H1 (cell line): ENCODE results near the gene WASL. TPM values are rescaled to one million over a fixed set of nuclear protein-coding genes. Genes with fewer than 3 reads are reported as not detected.

Source experiments
- CTCF ChIA-PET: fragments of 300-600 bp; sonication (Branson Sonifier 250); formaldehyde crosslinking; loops from one replicate; lab custom pipeline; 2021; ENCODE audit not compliant: partially characterized antibody; lab: Charles Lee
- POLR2A ChIA-PET: fragments of 300-600 bp; sonication (Branson Sonifier 250); formaldehyde crosslinking; loops from one replicate; lab custom pipeline; 2021; ENCODE audit warnings: inconsistent platforms; ENCODE audit not compliant: partially characterized antibody; lab: Charles Lee
- DNase-seq, 2 experiments: peaks; one replicate each; pipeline versions ENCODE4 v3.0.0 to v3.0.0-alpha.2; 2010 to 2022; ENCODE audit warnings: low spot score in 2 of 2, low read depth in 1 of 2, mixed read lengths in 1 of 2
- FAIRE-seq: peaks from 2 replicates; lab custom pipeline; 2011; peaks lifted over from hg19 to GRCh38; lab: Jason Lieb, UNC
- H2AFZ ChIP-seq: 2 replicates; pipeline ENCODE4 v1.8.1; 2012; ENCODE audit warnings: low read length, inconsistent platforms
- H2AK5ac ChIP-seq: 2 replicates; pipeline ENCODE4 v1.6.1; 2013; ENCODE audit warnings: low read depth, low read length
- H2BK120ac ChIP-seq: replicated peaks from 2 replicates; pipeline ENCODE3; 2013; ENCODE audit warnings: low read depth, low read length, inconsistent platforms
- H2BK12ac ChIP-seq: 2 replicates; pipeline ENCODE4 v1.6.1; 2013; ENCODE audit warnings: low read depth, low read length
- H2BK15ac ChIP-seq: 2 replicates; pipeline ENCODE4 v1.6.1; 2013; ENCODE audit warnings: low read length
- H2BK20ac ChIP-seq: 2 replicates; pipeline ENCODE4 v1.6.1; 2013; ENCODE audit warnings: low read length
- H2BK5ac ChIP-seq: 2 replicates; pipeline ENCODE4 v1.6.1; 2013; ENCODE audit warnings: low read depth, low read length
- H3K14ac ChIP-seq: 2 replicates; pipeline ENCODE4 v1.6.1; 2013; ENCODE audit warnings: inconsistent platforms; ENCODE audit not compliant: insufficient read length
- H3K18ac ChIP-seq: 2 replicates; pipeline ENCODE4 v1.6.1; 2013; ENCODE audit warnings: low read length; ENCODE audit errors: extremely low read depth
- H3K23ac ChIP-seq: 2 replicates; pipeline ENCODE4 v1.6.1; 2013; ENCODE audit warnings: inconsistent platforms; ENCODE audit not compliant: insufficient read length
- H3K23me2 ChIP-seq: 2 replicates; pipeline ENCODE4 v1.6.1; 2013; ENCODE audit warnings: low read depth, low read length
- H3K27ac ChIP-seq: 2 replicates; pipeline ENCODE4 v1.6.1; 2011; ENCODE audit warnings: low read depth, low read length, inconsistent platforms
- H3K27me3 ChIP-seq, 4 experiments: replicated peaks in 1 of 4; 1 replicate in 1 of 4; 2 replicates in 3 of 4; pipeline versions ENCODE4 v1.6.1 to v1.8.1; 2011 to 2013; ENCODE audit warnings: low read length in 3 of 4, mild to moderate bottlenecking in 3 of 4, inconsistent platforms in 2 of 4, mixed read lengths in 2 of 4, moderate library complexity in 1 of 4; ENCODE audit not compliant: control insufficient read depth in 3 of 4, insufficient read depth in 3 of 4; ENCODE audit errors: extremely low read depth in 1 of 4
- H3K36me3 ChIP-seq, 4 experiments: 2 replicates each; pipeline versions ENCODE4 v1.6.1 to v1.8.1; 2011 to 2013; ENCODE audit warnings: mild to moderate bottlenecking in 4 of 4, low read length in 3 of 4, moderate library complexity in 2 of 4, control low read depth in 1 of 4, inconsistent platforms in 1 of 4; ENCODE audit not compliant: insufficient read depth in 4 of 4, control insufficient read depth in 2 of 4
- H3K4ac ChIP-seq: replicated peaks from 2 replicates; pipeline ENCODE3; 2013; ENCODE audit warnings: low read length, low read depth, mixed read lengths, inconsistent platforms; ENCODE audit not compliant: insufficient read length
- H3K4me1 ChIP-seq, 4 experiments: replicated peaks in 1 of 4; 1 replicate in 1 of 4; 2 replicates in 3 of 4; pipeline versions ENCODE4 v1.6.1 to v1.8.1; 2011 to 2013; ENCODE audit warnings: low read length in 3 of 4, inconsistent platforms in 2 of 4, mixed read lengths in 1 of 4; ENCODE audit not compliant: insufficient read depth in 4 of 4, control insufficient read depth in 3 of 4
- H3K4me2 ChIP-seq, 2 experiments: 2 replicates each; pipeline versions ENCODE4 v1.6.1 to v1.8.1; 2011 to 2013; ENCODE audit warnings: low read depth in 2 of 2, low read length in 2 of 2, control low read depth in 1 of 2, inconsistent platforms in 1 of 2, mild to moderate bottlenecking in 1 of 2; ENCODE audit not compliant: insufficient read depth in 1 of 2
- H3K4me3 ChIP-seq, 4 experiments: fragments of 200-600, 300-600 bp in 1 of 4; sonication (generic), shearing (Covaris generic), sonication (Bioruptor Twin) in 1 of 4; 2 replicates each; pipeline versions ENCODE4 v1.5.1 to v1.8.1; 2011 to 2016; ENCODE audit warnings: low read length in 4 of 4, low read depth in 3 of 4, control low read depth in 2 of 4, inconsistent platforms in 2 of 4, mild to moderate bottlenecking in 2 of 4, mixed read lengths in 1 of 4, moderate library complexity in 1 of 4; ENCODE audit not compliant: insufficient read depth in 2 of 4; ENCODE audit errors: extremely low read depth in 1 of 4
- H3K56ac ChIP-seq: replicated peaks from 2 replicates; pipeline ENCODE3; 2013; ENCODE audit warnings: low read depth, mild to moderate bottlenecking, mixed read lengths, low read length, inconsistent platforms; ENCODE audit not compliant: insufficient read length
- H3K79me1 ChIP-seq: 2 replicates; pipeline ENCODE4 v1.6.1; 2013; ENCODE audit warnings: low read depth, low read length, control low read depth
- H3K79me2 ChIP-seq, 2 experiments: 2 replicates each; pipeline versions ENCODE4 v1.6.1 to v1.8.1; 2012 to 2013; ENCODE audit warnings: low read length in 2 of 2, mild to moderate bottlenecking in 2 of 2, inconsistent platforms in 1 of 2; ENCODE audit not compliant: insufficient read depth in 2 of 2, control insufficient read depth in 1 of 2
- H3K9ac ChIP-seq, 4 experiments: replicated peaks in 1 of 4; 1 replicate in 1 of 4; 2 replicates in 3 of 4; pipeline versions ENCODE4 v1.6.1 to v1.8.1; 2011 to 2013; ENCODE audit warnings: low read depth in 3 of 4, low read length in 3 of 4, control low read depth in 2 of 4, mild to moderate bottlenecking in 2 of 4, moderate library complexity in 2 of 4, inconsistent platforms in 1 of 4; ENCODE audit errors: extremely low read depth in 1 of 4
- H3K9me3 ChIP-seq, 2 experiments: 2 replicates each; pipeline versions ENCODE4 v1.6.1 to v1.8.1; 2012 to 2013; ENCODE audit warnings: mild to moderate bottlenecking in 2 of 2, moderate library complexity in 2 of 2, control low read depth in 1 of 2, inconsistent platforms in 1 of 2, low read depth in 1 of 2, low read length in 1 of 2, mixed read lengths in 1 of 2; ENCODE audit not compliant: insufficient read depth in 2 of 2
- H4K20me1 ChIP-seq, 2 experiments: replicated peaks in 1 of 2; 2 replicates each; pipeline versions ENCODE3 to v1.8.1; 2011 to 2013; ENCODE audit warnings: inconsistent platforms in 2 of 2, low read length in 2 of 2, mild to moderate bottlenecking in 1 of 2; ENCODE audit not compliant: insufficient read depth in 2 of 2, control insufficient read depth in 1 of 2
- H4K5ac ChIP-seq: 2 replicates; pipeline ENCODE4 v1.6.1; 2013; ENCODE audit warnings: low read length, low read depth, mixed read lengths, inconsistent platforms; ENCODE audit not compliant: insufficient read length
- H4K8ac ChIP-seq: 2 replicates; pipeline ENCODE4 v1.8.0; 2013; ENCODE audit warnings: mild to moderate bottlenecking, moderate library complexity, low read length, inconsistent platforms; ENCODE audit not compliant: insufficient read depth; ENCODE audit errors: extremely low read depth
- H4K91ac ChIP-seq: replicated peaks from 2 replicates; pipeline ENCODE3; 2013; ENCODE audit warnings: low read length, mixed read lengths, inconsistent platforms; ENCODE audit not compliant: insufficient read length
- CTBP2 ChIP-seq: IDR thresholded peaks from 2 replicates; pipeline ENCODE4 v1.7.0; 2011; ENCODE audit warnings: borderline replicate concordance, mild to moderate bottlenecking, moderate library complexity, mixed read lengths, low read length; ENCODE audit not compliant: insufficient read depth, insufficient read length
- EGR1 ChIP-seq: IDR thresholded peaks from 2 replicates; pipeline ENCODE4 v1.6.1; 2011; ENCODE audit warnings: low read depth, low read length, borderline replicate concordance
- EP300 ChIP-seq, 2 experiments: IDR thresholded peaks; 1 replicate in 1 of 2; 2 replicates in 1 of 2; pipeline ENCODE4 v1.6.1; 2011 to 2012; ENCODE audit warnings: low read depth in 2 of 2, low read length in 2 of 2, mild to moderate bottlenecking in 2 of 2, borderline replicate concordance in 1 of 2, inconsistent platforms in 1 of 2, moderate library complexity in 1 of 2
- WGBS, 2 experiments: shearing (Covaris generic) in 1 of 2; methylation state at CpG; one replicate each; pipeline versions ENCODE4 v1.1.6 to v1.1.7; 2013 to 2015; ENCODE audit warnings: low lambda C conversion rate in 2 of 2, mixed read lengths in 2 of 2, inconsistent platforms in 1 of 2, low coverage in 1 of 2, missing lambda C conversion rate in 1 of 2; ENCODE audit not compliant: insufficient replicate concordance in 2 of 2, insufficient coverage in 1 of 2, insufficient read length in 1 of 2; ENCODE audit errors: extremely low coverage in 1 of 2, missing lambda C conversion rate in 1 of 2; 5-methylcytosine and 5-hydroxymethylcytosine counted together
- polyA plus RNA-seq, 7 experiments: library from polyadenylated mRNA; depleted of rRNA in 3 of 7; stranded (reverse) in 5 of 7; unstranded in 2 of 7; fragments of >200 nt in 5 of 7; fragments of 200-250 nt in 2 of 7; gene quantifications; 1 replicate in 5 of 7; 2 replicates in 1 of 7; 4 replicates in 1 of 7; pipeline versions ENCODE4 v1.2.1 to v1.2.3, GENCODE V29; 2011 to 2013; ENCODE audit warnings: missing spikeins in 2 of 7, mixed read lengths in 2 of 7
- total RNA-seq: library from RNA; stranded (reverse); fragmentation: NEBNext Ultra II Directional; extraction: Animal tissue kit (Norgen Biotek cat#: 25700); gene quantifications from 2 replicates; pipeline ENCODE4 v1.2.1, GENCODE V29; 2021

The WASL gene
- total and polyA plus RNA-seq, 2 of the 8 experiments (the other 6 are each of a cell fraction or from before 2014, with no cell fraction given) = 7.7 to 38.9 TPM

DNA sequence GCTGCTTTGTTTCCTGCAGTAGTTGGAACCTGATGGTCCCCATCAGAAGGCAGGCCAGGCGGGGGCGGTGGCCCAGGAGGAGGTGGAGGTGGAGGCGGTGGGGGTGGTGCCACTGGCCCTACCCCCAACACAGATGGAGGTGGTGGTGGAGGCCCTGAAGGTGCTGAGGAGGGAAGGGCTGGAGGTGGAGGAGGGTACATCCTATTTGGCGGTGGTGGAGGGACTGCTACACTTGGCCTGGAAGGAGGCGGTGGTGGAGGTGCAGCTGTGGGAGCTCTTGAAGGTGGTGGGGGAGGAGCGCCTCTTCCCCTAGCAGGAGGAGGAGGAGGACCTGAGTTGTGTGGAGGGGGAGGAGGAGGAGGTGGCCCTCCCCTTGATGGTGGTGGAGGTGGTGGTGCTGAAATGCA, 56.3 kb downstream of the WASL start:
- DNase-seq (peak in 1 of 2 experiments; percentile 55), FAIRE-seq (no peak)
- Histone ChIP-seq H3K4me3 (no peak overlapping the region), H2AFZ (no peak overlapping the region), H3K4me1 (peaks cover 0 to 3% (median 1%) of the 10 kb centered on the region in 4 experiments; a peak in 3 of 7 replicates), H2BK120ac (no peak overlapping the region), H3K18ac (no peak overlapping the region), H3K14ac (no peak overlapping the region), H3K27ac (no peak overlapping the region), H3K23ac (no peak overlapping the region), H4K91ac (no peak overlapping the region), H3K56ac (no peak overlapping the region), H2BK15ac (no peak overlapping the region; the same call in 1 of the 2 replicates), H3K27me3 (no peaks in the 10 kb centered on the region), H3K4ac (no peak overlapping the region), H2BK5ac (peak overlapping the region; percentile 36), H3K23me2 (no peaks in the 10 kb centered on the region), H2BK12ac (0 out of 2 replicates have a peak overlapping the region, but pooled peaks have one; percentile 13), H3K9me3 (no peaks in the 10 kb centered on the region), H2BK20ac (no peak overlapping the region), H4K20me1 (peaks cover 0 to 2% of the 10 kb centered on the region in 2 experiments), H3K79me2 (no peaks in the 10 kb centered on the region), H4K8ac (no peak overlapping the region), H3K4me2 (no peak overlapping the region), H3K36me3 (peaks cover 0 to 76% (median 13%) of the 10 kb centered on the region in 4 experiments; a peak in 4 of 8 replicates), H3K79me1 (no peaks in the 10 kb centered on the region), H3K9ac (no peak overlapping the region), H2AK5ac (no peak overlapping the region), H4K5ac (no peak overlapping the region)
- ChIA-PET POLR2A (interaction anchor here (1.1 to 1.3 kb wide), 3 partner anchors 10 to 56 kb away, joined by 3 to 4 read pairs (median 4); partner anchors contain the start of gene WASL), CTCF (interaction anchor here (1.2 to 3.0 kb wide), 8 partner anchors 8 to 225 kb away, joined by 3 to 13 read pairs (median 6); partner anchors contain the start of gene WASL)
- TF ChIP-seq EGR1 = peak; percentile 49; the same call in 1 of the 2 replicates
- no peak for TF ChIP-seq CTBP2
- 0 out of 3 replicates have a peak, but pooled peaks of 1 of the 2 experiments have one; percentile 7 for TF ChIP-seq EP300 (IDR thresholded peaks at IDR 0.05; ENCODE audit: borderline replicate concordance in 1 of 2, low read depth in 2 of 2, low read length in 2 of 2)
- 74% methylated on average over 3 of the region's 6 CpGs; no CpG with 5 or more reads in 1 of the 2 experiments for WGBS, 2 experiments
